Measurements from ENCODE around the gene TMEM62. TPM values are rescaled to one million over a fixed set of nuclear protein-coding genes. Genes with fewer than 3 reads are reported as not detected.
A peak's percentile ranks its signal among the peaks of the same experiment; 100 is the strongest.

Gene TMEM62
- total RNA-seq, 2 donors from 2014 or later, result 22.9 to 26.7 TPM

DNA sequence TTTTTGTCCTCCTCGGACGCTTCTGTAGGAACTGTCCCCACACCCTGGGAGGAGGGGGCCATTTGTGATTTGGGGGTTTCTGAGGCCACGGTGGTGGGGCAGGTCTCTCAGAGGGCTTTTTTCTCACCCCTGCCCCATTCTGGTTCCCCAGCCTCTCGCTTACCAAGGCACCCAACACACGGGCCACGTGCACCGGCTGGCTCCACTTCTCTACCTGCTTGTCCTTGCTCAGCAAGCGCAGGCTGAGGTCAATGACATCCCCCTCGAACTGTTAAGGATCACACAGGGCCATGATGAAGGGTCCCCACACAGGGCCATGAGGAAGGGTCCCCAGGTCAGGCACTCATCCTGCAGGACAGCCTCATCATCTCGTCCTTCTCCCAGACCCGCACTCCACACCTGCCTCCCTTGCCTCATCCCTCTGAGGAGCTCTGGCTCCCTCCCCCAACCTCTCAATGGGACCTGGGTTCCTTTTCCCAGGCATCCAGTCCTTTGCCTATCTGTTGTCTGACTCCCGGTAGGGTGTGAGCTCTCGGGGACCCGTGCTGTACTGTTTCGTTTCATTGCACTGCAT, 76.9 kb downstream of the TMEM62 start:
- Mint-ChIP-seq H3K4me1 (peaks cover 3% of the 10 kb centered on the region), H3K27me3 (peaks cover 37% of the 10 kb centered on the region), H3K36me3 (ENCODE audit: low read depth) (peaks cover 5% of the 10 kb centered on the region), H3K4me3 (no peak overlapping the region), H3K27ac (no peak overlapping the region)
- no peaks in the 10 kb centered on the region for H3K9me3 ChIP-seq (ENCODE audit: control insufficient read depth, low read length, poor library complexity, severe bottlenecking)
- DNase-seq, result no peak
- ATAC-seq, result no peak

DNA sequence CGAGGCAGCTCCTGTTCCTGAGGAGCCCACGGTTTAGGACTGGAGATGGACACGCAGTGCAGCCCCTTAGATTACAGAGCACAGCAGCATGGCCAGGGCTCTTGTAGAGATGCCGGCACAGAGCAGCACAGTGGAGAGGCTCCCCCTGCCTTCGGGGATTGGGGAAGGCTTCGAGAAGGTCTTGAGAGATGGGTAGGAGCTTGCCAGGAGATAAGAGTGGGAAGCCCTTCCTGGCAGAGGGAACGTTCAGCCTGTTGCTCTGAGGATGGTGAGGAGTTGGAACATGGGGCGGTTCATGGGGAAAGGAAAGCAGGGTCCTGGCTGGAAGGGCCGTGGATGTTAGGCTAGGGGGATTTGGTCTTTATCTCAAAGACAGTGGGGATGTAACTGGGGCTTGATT, 77.4 kb downstream of the TMEM62 start:
- no peak overlapping the region for H3K27ac Mint-ChIP-seq
- ATAC-seq, result no peak

DNA sequence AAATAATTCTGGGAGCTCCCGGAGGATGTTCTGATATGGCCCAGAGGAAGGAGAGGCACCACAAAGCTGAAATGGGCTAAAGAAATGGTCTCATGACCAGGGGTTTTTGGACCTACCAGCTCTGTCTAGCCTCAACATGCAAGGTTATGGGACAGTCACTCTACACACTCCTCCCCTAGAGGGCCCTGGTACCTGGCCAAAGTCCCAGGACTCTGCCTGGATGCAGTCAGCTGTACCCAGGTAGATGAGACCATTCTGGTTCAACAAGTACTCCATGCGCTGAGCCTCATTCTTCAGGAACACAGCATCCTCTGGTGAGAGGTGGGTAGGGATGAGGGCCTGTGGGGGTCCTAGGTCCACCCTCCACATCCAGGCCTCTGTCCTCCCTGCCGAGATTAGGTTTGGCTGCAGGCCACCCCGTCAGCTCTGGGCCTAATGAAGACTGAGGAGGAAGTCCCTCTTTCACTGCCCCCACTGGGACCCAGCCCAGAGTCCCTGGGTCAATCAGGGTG, 77.9 kb downstream of the TMEM62 start:
- H3K9me3 ChIP-seq (ENCODE audit: control insufficient read depth, low read length, poor library complexity, severe bottlenecking), result no peaks in the 10 kb centered on the region
- H3K27me3 Mint-ChIP-seq, result peaks cover 31% of the 10 kb centered on the region
- no peak for ATAC-seq
- peaks cover 5% of the 10 kb centered on the region for H3K36me3 Mint-ChIP-seq (ENCODE audit: low read depth)
- no peak for DNase-seq
- no peak overlapping the region for H3K27ac Mint-ChIP-seq
- no peak overlapping the region for H3K4me3 Mint-ChIP-seq
- H3K4me1 Mint-ChIP-seq, result peaks cover 3% of the 10 kb centered on the region

More for the DNA sequence above, 77.4 kb downstream of the TMEM62 start:
- no peak overlapping the region for H3K4me3 Mint-ChIP-seq
- no peak for DNase-seq
- H3K9me3 ChIP-seq (ENCODE audit: control insufficient read depth, low read length, poor library complexity, severe bottlenecking), result no peaks in the 10 kb centered on the region
- peaks cover 34% of the 10 kb centered on the region for H3K27me3 Mint-ChIP-seq
- peaks cover 3% of the 10 kb centered on the region for H3K4me1 Mint-ChIP-seq
- peaks cover 5% of the 10 kb centered on the region for H3K36me3 Mint-ChIP-seq (ENCODE audit: low read depth)

DNA sequence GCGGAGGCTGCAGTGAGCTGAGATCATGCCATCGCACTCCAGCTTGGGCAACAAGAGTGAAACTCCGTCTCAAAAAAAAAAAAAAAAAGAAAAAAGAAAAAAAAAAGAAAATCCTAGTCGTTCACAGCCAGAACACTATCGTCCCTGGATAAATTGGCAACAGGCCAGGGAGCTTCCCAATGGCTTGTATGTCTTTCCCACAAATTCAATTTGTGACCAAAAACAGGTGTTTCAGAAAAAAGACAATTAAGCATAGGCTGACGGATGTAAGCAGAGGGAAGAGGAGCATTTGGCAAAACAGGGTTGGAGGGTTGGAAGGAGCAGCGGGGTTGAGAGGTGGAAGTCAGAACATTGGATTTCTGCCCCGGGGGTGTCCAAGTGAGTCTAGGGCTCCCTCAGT, 78.9 kb downstream of the TMEM62 start:
- Mint-ChIP-seq H3K4me3 (no peak overlapping the region), H3K27me3 (peaks cover 31% of the 10 kb centered on the region), H3K36me3 (ENCODE audit: low read depth) (peaks cover 5% of the 10 kb centered on the region), H3K4me1 (peaks cover 3% of the 10 kb centered on the region), H3K27ac (no peak overlapping the region)
- DNase-seq (no peak), ATAC-seq (no peak)
- H3K9me3 ChIP-seq (ENCODE audit: control insufficient read depth, low read length, poor library complexity, severe bottlenecking), result no peaks in the 10 kb centered on the region

DNA sequence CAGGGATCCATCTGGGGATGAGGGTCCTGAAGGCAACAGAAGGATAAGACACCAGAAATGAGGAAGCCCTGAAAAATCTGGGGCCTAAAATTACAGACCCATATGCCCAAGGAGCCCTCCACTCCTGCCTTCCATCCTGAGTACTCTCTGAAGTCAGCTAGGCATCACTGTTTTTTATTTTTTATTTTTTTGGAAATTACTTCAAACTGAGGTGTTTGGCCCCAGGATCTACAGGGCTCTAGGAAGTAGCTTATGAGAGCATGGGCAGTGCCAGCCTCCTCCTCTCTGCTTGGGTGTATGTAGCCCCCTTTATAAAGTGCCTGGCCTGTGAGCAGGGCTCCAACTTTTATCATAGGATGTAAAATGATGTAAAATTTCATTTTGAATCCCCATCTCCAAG, 79.6 kb downstream of the TMEM62 start:
- peaks cover 28% of the 10 kb centered on the region for H3K27me3 Mint-ChIP-seq
- DNase-seq (no peak), ATAC-seq (no peak)
- H3K4me1 Mint-ChIP-seq, result peaks cover 3% of the 10 kb centered on the region
- no peak overlapping the region for H3K4me3 Mint-ChIP-seq
- H3K27ac Mint-ChIP-seq, result no peak overlapping the region
- peaks cover 5% of the 10 kb centered on the region for H3K36me3 Mint-ChIP-seq (ENCODE audit: low read depth)
- no peaks in the 10 kb centered on the region for H3K9me3 ChIP-seq (ENCODE audit: control insufficient read depth, low read length, poor library complexity, severe bottlenecking)

DNA sequence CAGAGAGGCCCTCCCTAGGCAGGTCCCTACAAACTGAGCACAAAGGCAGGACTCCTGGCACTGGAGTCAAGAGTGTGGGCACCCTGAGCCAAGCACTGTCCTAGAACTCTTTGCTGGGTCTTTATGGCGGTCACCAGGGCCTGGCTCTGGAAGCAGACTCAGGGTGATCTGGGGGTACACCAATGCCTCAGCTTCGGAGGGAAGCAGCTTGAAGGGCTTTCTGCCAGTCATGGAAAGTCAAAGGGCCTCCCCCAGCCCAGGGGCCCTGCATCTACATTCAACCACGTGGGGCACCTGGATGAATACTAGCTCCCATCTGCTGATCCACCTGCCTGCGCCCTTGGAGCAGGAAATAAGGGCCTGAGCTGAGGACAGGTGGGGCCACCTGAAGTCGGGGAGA, 80.1 kb downstream of the TMEM62 start:
- Mint-ChIP-seq H3K4me3 (no peak overlapping the region), H3K4me1 (peaks cover 3% of the 10 kb centered on the region), H3K27me3 (peaks cover 28% of the 10 kb centered on the region), H3K36me3 (ENCODE audit: low read depth) (peaks cover 7% of the 10 kb centered on the region), H3K27ac (no peak overlapping the region)
- DNase-seq (no peak), ATAC-seq (no peak)
- no peaks in the 10 kb centered on the region for H3K9me3 ChIP-seq (ENCODE audit: control insufficient read depth, low read length, poor library complexity, severe bottlenecking)

DNA sequence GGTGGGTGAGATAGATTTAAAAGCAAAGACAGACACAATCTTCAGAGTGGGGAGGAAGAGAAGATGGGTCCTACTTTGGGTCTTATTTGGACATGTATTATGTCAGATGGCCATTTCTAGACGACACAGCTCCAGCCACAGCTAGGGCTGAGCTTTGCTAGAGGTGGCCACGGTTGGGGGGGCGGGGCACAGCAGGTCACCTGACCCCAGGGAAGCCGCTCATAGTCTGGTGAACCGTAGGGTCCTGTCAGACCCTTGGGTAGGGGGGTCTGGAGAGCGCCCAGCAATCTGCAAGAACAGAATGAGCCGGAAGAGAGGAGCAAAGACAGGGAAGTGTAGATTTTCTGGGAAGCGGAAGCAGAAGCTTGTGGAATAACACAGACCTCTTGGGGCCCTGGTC, 80.8 kb downstream of the TMEM62 start:
- no peaks in the 10 kb centered on the region for H3K9me3 ChIP-seq (ENCODE audit: control insufficient read depth, low read length, poor library complexity, severe bottlenecking)
- Mint-ChIP-seq H3K4me3 (no peak overlapping the region), H3K27ac (no peak overlapping the region), H3K4me1 (no peaks in the 10 kb centered on the region), H3K27me3 (peaks cover 26% of the 10 kb centered on the region), H3K36me3 (ENCODE audit: low read depth) (peaks cover 7% of the 10 kb centered on the region)
- no peak for DNase-seq
- ATAC-seq, result no peak

DNA sequence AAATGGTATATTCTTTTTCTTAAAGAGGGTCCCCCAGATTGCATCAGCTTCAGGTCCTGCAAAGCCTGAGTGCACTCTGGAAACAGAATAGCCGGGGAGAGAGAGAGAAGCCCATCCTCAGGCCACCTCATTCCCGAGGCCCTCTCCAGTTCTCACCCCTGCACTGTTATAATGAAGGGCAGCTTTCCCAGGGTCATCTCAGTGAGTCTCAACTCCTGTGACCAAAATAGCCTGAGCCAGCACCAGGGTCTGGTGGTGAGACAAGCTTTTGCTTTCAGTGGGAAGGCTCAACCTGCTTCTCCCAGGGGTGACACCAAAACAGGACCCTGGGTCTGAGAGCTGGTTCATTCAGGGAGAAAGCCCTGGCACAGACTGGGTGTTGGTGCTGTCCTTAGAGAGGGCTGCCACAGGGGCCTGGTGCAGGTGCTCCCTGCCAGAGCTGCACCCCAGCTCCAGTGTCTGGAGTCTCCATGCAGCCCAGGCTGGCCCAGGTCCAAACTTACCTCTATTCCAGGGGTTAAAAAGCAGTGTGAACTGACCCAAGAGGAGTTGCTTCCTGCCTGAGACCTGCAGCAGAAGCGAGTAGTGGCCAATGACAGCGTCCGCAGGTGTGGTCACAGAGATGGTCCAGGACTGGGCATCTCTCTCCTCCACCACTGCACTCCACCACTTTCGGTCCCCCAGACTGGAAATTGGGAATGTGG, 81.4 kb downstream of the TMEM62 start:
- peaks cover 21% of the 10 kb centered on the region for H3K27me3 Mint-ChIP-seq
- ATAC-seq, result no peak
- peaks cover 7% of the 10 kb centered on the region for H3K36me3 Mint-ChIP-seq (ENCODE audit: low read depth)
- no peaks in the 10 kb centered on the region for H3K9me3 ChIP-seq (ENCODE audit: control insufficient read depth, low read length, poor library complexity, severe bottlenecking)
- no peak for DNase-seq
- no peak overlapping the region for H3K4me3 Mint-ChIP-seq
- H3K4me1 Mint-ChIP-seq, result no peaks in the 10 kb centered on the region
- H3K27ac Mint-ChIP-seq, result no peak overlapping the region

DNA sequence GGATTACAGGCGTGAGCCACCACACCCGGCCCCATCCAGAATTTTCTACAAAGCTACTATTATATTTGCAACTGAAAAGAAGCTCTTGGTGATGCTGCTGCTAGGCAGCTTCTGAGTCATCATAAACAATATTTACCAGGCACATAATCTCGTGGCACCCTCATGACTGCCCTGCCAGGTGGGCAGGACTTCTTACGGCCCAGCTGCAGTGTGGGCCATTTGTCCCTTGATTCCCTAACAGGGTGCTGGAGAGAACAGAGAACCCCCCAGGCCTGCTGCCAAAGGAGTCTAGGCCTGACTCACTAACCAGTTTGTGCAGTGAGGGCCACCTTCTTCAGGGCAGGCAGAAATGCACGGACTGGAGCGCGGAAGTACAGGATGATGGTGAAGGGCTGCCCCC, 82.6 kb downstream of the TMEM62 start:
- Mint-ChIP-seq H3K4me3 (no peak overlapping the region), H3K27me3 (peaks cover 21% of the 10 kb centered on the region), H3K27ac (no peak overlapping the region), H3K4me1 (peaks cover 3% of the 10 kb centered on the region), H3K36me3 (ENCODE audit: low read depth) (peaks cover 4% of the 10 kb centered on the region)
- ATAC-seq (no peak), DNase-seq (no peak)
- no peaks in the 10 kb centered on the region for H3K9me3 ChIP-seq (ENCODE audit: control insufficient read depth, low read length, poor library complexity, severe bottlenecking)

DNA sequence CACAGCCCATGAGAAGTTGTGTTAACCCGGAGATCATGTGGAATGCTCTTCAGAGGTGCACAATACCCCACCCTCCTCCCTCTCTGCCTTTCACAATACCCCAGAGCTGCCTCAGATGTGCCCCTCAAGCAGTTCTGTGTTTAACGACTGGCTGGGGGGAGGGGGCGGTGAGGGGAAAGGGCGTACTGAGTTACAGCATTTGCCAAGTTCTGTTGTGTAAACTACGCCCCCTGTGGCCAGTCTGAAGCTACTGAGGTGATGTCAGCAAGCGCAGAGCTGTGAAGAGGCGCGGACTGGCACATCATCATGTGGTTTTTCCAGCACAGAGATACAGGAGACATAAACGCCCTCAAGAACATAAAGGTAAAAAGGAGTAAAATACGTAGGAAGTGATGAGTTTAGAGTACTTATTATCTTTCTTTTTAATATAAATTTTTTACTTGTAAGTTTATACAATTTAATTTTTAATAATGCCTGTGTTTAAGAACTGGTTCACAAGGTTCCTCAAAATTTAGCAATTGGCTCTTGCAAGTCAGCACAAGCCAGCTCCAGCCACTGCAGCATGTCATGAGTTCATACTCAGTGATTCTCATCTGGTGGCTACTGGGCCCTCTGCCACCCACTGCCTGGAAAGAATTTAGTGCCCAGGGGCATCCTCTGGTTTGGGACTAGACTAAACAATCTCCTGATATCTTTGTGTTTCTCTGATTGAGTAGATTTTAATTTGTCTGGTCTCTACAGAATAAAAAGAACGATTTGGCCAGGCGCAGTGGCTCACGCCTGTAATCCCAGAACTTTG, 85.7 kb downstream of the TMEM62 start:
- DNase-seq (no peak), ATAC-seq (no peak)
- Mint-ChIP-seq H3K27me3 (peaks cover 25% of the 10 kb centered on the region), H3K4me1 (peaks cover 3% of the 10 kb centered on the region), H3K27ac (no peak overlapping the region), H3K4me3 (no peak overlapping the region), H3K36me3 (ENCODE audit: low read depth) (peaks cover 4% of the 10 kb centered on the region)
- H3K9me3 ChIP-seq (ENCODE audit: control insufficient read depth, low read length, poor library complexity, severe bottlenecking), result no peaks in the 10 kb centered on the region

DNA sequence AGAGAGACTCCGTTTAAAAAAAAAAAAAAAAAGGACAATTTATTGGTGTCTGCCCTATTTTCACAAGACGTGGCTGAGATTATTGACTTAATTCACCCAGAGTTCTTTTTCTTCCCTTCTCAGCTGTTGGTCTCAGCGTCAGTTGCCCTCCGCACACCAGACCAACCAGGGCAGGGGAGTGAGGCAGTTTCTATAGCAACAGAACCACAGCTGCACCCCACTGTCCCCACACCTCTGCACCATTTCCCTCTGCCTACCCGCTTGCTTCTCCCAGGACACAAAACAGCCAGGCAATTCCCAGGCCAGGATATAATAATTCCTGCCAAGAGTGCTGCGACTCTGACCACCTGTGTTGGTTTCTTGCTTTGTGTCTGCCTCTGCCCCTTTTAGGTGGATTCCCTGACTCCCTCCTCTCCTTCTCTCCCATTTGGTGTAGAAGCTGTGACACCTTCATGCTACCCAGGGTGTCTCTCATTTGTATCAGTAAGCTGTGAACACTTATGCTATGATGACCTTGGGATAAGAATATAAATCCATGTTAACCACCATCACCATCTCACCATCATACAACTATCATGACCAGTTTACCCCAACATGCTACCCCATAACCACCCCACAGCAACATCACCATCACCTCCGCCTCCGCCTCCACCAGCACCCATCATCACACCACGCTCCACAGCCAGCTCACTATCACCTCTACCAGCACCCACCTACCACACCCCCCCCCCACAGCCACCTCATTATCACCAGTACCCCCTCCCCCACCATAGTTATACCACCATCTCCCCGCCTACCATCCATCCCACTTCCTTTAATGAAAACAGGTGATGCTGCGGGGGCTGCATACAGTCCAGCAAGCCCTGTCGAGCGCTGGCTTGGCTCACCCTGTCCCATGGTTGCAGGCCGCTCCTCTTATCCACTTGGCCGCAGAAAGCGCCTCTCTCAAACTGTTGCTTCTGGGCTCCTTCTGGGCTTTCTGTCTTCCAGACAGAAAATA, 86.8 kb downstream of the TMEM62 start:
- ATAC-seq (no peak), DNase-seq (no peak)
- Mint-ChIP-seq H3K36me3 (ENCODE audit: low read depth) (peaks cover 4% of the 10 kb centered on the region), H3K27ac (peak overlapping the region; percentile 8), H3K27me3 (peaks cover 25% of the 10 kb centered on the region), H3K4me3 (no peak overlapping the region), H3K4me1 (peaks cover 3% of the 10 kb centered on the region)
- no peaks in the 10 kb centered on the region for H3K9me3 ChIP-seq (ENCODE audit: control insufficient read depth, low read length, poor library complexity, severe bottlenecking)

DNA sequence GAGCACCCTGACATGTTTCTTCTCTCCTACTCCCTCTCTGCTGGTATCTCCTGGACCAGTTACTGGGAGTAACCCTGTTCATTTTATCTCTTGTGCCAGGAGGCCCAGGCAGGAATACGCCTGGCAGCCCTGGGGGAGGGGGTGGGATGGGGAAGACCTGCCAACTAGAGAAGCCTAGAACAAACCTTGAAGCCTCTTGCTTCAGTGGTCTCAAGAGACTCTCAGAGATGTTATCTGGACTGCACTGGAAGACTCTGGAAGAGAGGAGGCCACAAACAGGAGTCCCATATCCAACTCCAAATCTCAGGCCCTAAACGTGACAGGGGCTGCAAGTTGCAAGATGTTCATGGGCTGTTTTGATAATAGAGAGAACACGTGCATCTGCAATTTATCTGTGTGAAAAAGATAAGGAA, 87.6 kb downstream of the TMEM62 start, which contains the start of gene EPB42:
TSS of gene EPB42 (minus strand) at position 28 of the 413 bp plus-strand sequence. CDS start 193 bp downstream, outside the sequence.
- Mint-ChIP-seq H3K27me3 (peaks cover 31% of the 10 kb centered on the region), H3K36me3 (ENCODE audit: low read depth) (peaks cover 4% of the 10 kb centered on the region), H3K4me1 (peaks cover 9% of the 10 kb centered on the region), H3K27ac (peak within 1 kb of the TSS; percentile 8), H3K4me3 (no peak within 1 kb of the TSS)
- ATAC-seq (no peak), DNase-seq (no peak)
- H3K9me3 ChIP-seq (ENCODE audit: control insufficient read depth, low read length, poor library complexity, severe bottlenecking), result no peaks in the 10 kb centered on the region

All from T-helper 17 cell (primary cell).